PC-3 (cell line): ENCODE measurements around the gene LSM12. TPM values are rescaled to one million over a fixed set of nuclear protein-coding genes. Genes with fewer than 3 reads are reported as not detected.

ENCODE experiments used
- ATAC-seq: fragments of 200-7000 bp; cut with Tn5 transposase; 2 replicates; pipeline ENCODE4 v1.9.1; 2020; ENCODE audit warnings: mild to moderate bottlenecking, moderate library complexity
- BruUV-seq: library from RNA; stranded (reverse); fragments of 400-500 nt; replicated peaks from 2 replicates; lab custom pipeline; 2021; lab: Mats Ljungman, UMichigan
- CTCF ChIA-PET: fragments of 300-600 bp; sonication (Branson Sonifier 250); formaldehyde crosslinking; loops from one replicate; lab custom pipeline; 2022; ENCODE audit warnings: antibody characterized with exemption; lab: Charles Lee
- POLR2A ChIA-PET: fragments of 300-600 bp; sonication (Branson Sonifier 250); formaldehyde crosslinking; loops from one replicate; lab custom pipeline; 2022; ENCODE audit warnings: antibody characterized with exemption; ENCODE audit not compliant: unreplicated experiment; lab: Charles Lee
- DNase-seq: peaks from one replicate; pipeline ENCODE4 v3.0.0-alpha.2; 2015
- H2AFZ ChIP-seq: fragments of 300-600 bp; sonication (generic); 2 replicates; pipeline ENCODE4 v1.6.0; 2016; ENCODE audit warnings: antibody characterized with exemption, low read length
- H3F3A ChIP-seq: fragments of 300-600 bp; sonication (generic); one replicate; pipeline ENCODE4 v1.6.0; 2017; ENCODE audit warnings: antibody characterized with exemption, low read length, control low read depth, mild to moderate bottlenecking; ENCODE audit not compliant: unreplicated experiment
- H3K27ac ChIP-seq: fragments of 300-600 bp; sonication (generic); 2 replicates; pipeline ENCODE4 v1.5.1; 2016; ENCODE audit warnings: mild to moderate bottlenecking, low read length
- H3K27me3 ChIP-seq: fragments of 300-600 bp; sonication (generic); 2 replicates; pipeline ENCODE4 v1.6.1; 2016; ENCODE audit warnings: low read length, mixed read lengths
- H3K36me3 ChIP-seq: fragments of 300-600 bp; sonication (generic); 2 replicates; pipeline ENCODE4 v1.6.1; 2016; ENCODE audit warnings: low read depth, mixed run types, low read length, mixed read lengths
- H3K4me1 ChIP-seq: fragments of 300-600 bp; sonication (generic); 2 replicates; pipeline ENCODE4 v1.5.1; 2016; ENCODE audit warnings: low read length; ENCODE audit not compliant: insufficient read depth
- H3K4me2 ChIP-seq: fragments of 300-600 bp; sonication (generic); 2 replicates; pipeline ENCODE4 v1.6.0; 2016; ENCODE audit warnings: low read length
- H3K4me3 ChIP-seq: fragments of 300-600 bp; sonication (generic); 2 replicates; pipeline ENCODE4 v1.5.1; 2016; ENCODE audit warnings: mild to moderate bottlenecking, low read length, mixed read lengths
- H3K79me2 ChIP-seq: fragments of 300-600 bp; sonication (generic); 2 replicates; pipeline ENCODE4 v1.6.1; 2017; ENCODE audit warnings: low read length, mixed read lengths
- H3K9ac ChIP-seq: fragments of 300-600 bp; sonication (generic); 2 replicates; pipeline ENCODE4 v1.6.0; 2016; ENCODE audit warnings: mild to moderate bottlenecking, low read length
- H3K9me2 ChIP-seq: fragments of 300-600 bp; sonication (generic); replicated peaks from 2 replicates; pipeline ENCODE4 v1.6.1; 2016; ENCODE audit warnings: mixed run types, low read length, mixed read lengths
- H3K9me3 ChIP-seq: fragments of 300-600 bp; sonication (generic); 2 replicates; pipeline ENCODE4 v1.6.1; 2016; ENCODE audit warnings: low read length, mixed read lengths
- H4K20me1 ChIP-seq: fragments of 300-600 bp; sonication (generic); 2 replicates; pipeline ENCODE4 v1.6.1; 2016; ENCODE audit warnings: low read length, mixed read lengths
- CTCF ChIP-seq: fragments of 300-600 bp; sonication (generic); conservative IDR thresholded peaks from 2 replicates; pipeline ENCODE4 v1.5.1; 2017; ENCODE audit warnings: antibody characterized with exemption, low read depth, mild to moderate bottlenecking, low read length
- EZH2 ChIP-seq: fragments of 300-600 bp; sonication (generic); IDR thresholded peaks from one replicate; pipeline ENCODE4 v1.6.1; 2017; ENCODE audit warnings: antibody characterized with exemption, mild to moderate bottlenecking, low read length; ENCODE audit not compliant: unreplicated experiment
- EZH2phosphoT487 ChIP-seq: fragments of 300-600 bp; sonication (generic); IDR thresholded peaks from 2 replicates; pipeline ENCODE4 v1.6.1; 2018; ENCODE audit warnings: mild to moderate bottlenecking, antibody characterized with exemption, low read length, borderline replicate concordance
- intact Hi-C: fragments of 100-400 bp; cut with micrococcal nuclease; formaldehyde crosslinking; loops from 2 replicates; pipeline ENCODE4 v1.9.0; 2023
- total RNA-seq: library from RNA; depleted of rRNA; stranded (reverse); fragments of >200 nt; gene quantifications from 2 replicates; pipeline ENCODE4 v1.2.3, GENCODE V29; 2014

The LSM12 gene
- total RNA-seq, 1 experiment from 2014 or later: 118 TPM

- H3K27ac ChIP-seq: no peak overlapping the region
- H3K4me1 ChIP-seq: peaks cover 18% of the 10 kb centered on the region; the same call in 1 of the 2 replicates
- no peak for TF ChIP-seq EZH2
- no peak for TF ChIP-seq CTCF
- TF ChIP-seq EZH2phosphoT487: no peak
- ChIA-PET CTCF (no interaction called here), POLR2A (no interaction called here)
- peaks cover 33% of the 10 kb centered on the region for H3K79me2 ChIP-seq
- intact Hi-C loops: no loop called here
- H3K27me3 ChIP-seq: no peaks in the 10 kb centered on the region
- H3K9ac ChIP-seq: no peak overlapping the region
- H3K9me3 ChIP-seq: no peaks in the 10 kb centered on the region
- no peak for ATAC-seq
- no peak overlapping the region for H3K4me2 ChIP-seq
- no peak for DNase-seq
- H3F3A ChIP-seq: no peaks in the 10 kb centered on the region
- no peaks in the 10 kb centered on the region for H4K20me1 ChIP-seq
- no peak overlapping the region for H3K4me3 ChIP-seq
- H3K9me2 ChIP-seq: no peaks in the 10 kb centered on the region
- no peak overlapping the region for H2AFZ ChIP-seq
- peaks cover 10% of the 10 kb centered on the region; the same call in 1 of the 2 replicates for H3K36me3 ChIP-seq
- no TSS peak for BruUV-seq
Observed at GRCh38 chr17:44011876-44012275, 54.6 kb downstream of the LSM12 start.

GRCh38 chr17:44010966-44011647, 55.4 kb downstream of the LSM12 start:
- H4K20me1 ChIP-seq: no peaks in the 10 kb centered on the region
- H3K27ac ChIP-seq: no peak overlapping the region
- peaks cover 21% of the 10 kb centered on the region; the same call in 1 of the 2 replicates for H3K4me1 ChIP-seq
- CTCF ChIA-PET: no interaction called here
- H3K36me3 ChIP-seq: peaks cover 10% of the 10 kb centered on the region; the same call in 1 of the 2 replicates
- no peaks in the 10 kb centered on the region for H3K27me3 ChIP-seq
- no peaks in the 10 kb centered on the region for H3F3A ChIP-seq
- no peaks in the 10 kb centered on the region for H3K9me3 ChIP-seq
- H3K9me2 ChIP-seq: no peaks in the 10 kb centered on the region
- no peak overlapping the region for H2AFZ ChIP-seq
- DNase-seq (no peak), ATAC-seq (no peak)
- no peak overlapping the region for H3K4me2 ChIP-seq
- H3K4me3 ChIP-seq: no peak overlapping the region
- H3K79me2 ChIP-seq: peaks cover 33% of the 10 kb centered on the region
- intact Hi-C loops: no loop called here
- POLR2A ChIA-PET: no interaction called here
- TF ChIP-seq CTCF (no peak), EZH2 (no peak), EZH2phosphoT487 (no peak)
- no peak overlapping the region for H3K9ac ChIP-seq
- no TSS peak for BruUV-seq
